NCI-H2029 (cell line): ENCODE measurements around the gene FAM53A.
"Not testable (repeated sequence)": the region's sequence is repeated elsewhere in the genome, so short reads cannot be mapped to it uniquely, and the experiment has no call there.

Experiments
- DNase-seq: peaks from one replicate; lab custom pipeline; 2025; lab: John Stamatoyannopoulos, UW

FAM53A gene

DNA sequence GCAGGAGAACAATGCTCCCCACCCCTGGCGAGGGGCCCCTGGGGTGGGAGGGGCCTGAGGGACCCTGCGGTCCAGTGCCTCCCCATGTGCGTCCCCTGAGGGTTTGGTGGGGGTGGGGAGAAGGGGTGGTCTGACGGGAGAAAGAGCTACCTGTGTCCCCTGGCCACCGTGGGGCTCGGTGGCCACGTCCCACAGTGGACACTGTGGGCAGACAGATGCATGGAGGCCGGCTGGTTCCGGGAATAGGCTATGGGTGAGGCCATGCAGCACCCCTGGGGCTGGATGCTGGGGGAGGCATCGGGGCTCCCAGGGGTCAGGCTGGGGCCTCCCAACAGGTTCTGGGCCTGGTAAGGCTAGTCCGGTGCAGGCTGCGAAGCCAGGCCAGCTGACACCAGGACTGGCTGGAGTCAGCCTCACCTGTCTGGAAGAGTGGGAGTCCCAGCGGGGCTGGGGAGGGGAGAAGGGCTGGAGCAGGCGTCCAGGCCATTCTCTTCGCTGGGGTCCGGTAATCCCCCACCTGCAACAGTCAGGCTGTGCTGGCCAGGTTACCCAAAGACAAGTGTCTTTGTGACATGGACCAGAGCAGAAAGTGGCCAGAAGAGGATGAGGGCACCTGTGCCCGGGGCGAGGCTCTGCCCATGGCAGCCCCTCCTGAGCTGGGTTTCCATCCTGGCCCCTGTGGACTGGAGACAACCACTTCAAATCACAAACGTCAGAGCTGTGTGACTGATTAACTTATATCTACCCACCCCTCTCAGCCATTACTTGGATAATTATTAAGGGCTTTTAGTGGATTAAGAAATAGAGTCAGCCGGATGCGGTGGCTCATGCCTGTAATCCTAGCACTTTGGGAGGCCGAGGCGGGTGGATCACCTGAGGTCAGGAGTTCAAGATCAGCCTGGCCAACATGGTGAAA lies 1.4 kb upstream of the FAM53A start:
- no peak for DNase-seq

DNA sequence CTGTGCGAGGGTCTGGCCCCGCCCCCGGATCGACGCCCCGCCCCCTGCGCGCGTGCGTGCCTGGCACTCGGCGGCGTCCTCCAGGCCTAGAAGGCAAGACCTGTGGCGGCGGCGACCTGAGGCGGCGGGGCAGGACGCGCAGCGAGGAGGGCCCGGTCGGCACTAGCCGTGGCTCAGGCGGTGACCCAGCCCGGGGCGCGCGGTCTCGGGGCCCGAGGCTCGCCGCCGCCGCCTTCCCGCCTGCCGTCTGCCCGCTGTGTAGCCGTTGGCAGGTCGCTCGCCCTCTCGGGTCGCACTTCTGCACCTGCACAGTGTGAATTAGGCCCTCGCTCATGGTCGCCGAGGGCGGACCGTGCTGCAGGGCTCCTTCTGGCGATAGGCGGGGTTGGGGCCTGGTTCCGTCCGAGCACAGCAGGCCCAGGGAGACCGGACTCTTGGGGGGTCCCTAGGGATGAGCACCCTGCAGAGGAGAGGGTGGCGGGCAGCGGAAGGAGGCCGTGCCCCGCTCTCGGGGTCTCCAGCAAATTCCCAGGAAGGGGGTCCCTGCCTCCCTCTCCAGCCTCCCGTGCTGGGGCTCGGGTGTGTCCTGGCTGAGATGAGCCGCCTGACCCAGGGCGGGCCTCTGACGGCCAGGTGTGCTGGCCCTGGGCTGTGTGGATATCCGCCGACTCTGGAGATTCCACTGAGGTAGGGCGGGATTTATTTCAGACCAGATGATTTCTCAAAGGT lies 557 bp upstream of the FAM53A start:
- DNase-seq = no peak

DNA sequence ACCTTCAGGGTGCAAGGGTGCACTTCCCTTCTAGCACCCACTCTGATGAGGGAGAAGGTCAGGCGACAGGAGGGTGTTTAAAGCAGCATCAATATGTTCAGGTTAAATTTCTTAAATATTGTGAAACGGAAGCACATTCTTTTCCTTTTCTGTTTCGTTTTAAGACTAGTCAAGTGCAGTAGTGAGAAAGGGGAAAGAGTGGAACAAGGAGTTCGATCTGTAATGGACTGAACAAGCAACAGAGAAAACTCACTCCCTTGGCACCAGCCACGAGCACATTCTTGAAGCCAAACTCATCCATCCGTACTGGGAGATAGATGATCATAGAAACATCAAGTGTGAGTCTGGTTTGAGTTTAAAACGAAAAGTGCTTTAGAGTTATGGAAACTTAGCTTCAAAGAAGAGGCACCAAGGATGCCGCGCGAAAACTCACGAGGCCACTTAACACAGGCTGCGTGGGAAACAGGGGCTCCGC lies 815 bp downstream of the FAM53A start:
- DNase-seq = no peak

DNA sequence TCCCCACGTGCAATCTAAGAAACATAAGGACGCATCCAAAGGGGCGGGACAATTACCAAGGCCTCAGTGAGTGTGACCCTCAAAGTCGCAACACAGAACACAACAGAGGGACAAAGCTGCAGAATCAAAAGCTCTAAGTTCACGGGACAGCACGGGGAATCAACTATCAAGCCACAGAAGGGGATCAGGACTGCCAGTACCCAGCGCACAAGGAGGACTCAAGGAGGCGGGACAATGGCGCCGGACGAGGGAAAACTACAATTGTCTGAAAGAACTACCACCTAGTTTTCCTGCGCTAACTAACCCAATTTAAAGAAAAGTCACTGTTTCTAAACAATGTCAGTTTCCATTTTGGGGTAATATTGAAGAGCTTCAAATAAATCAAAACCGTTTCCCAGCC lies 1.3 kb downstream of the FAM53A start:
- DNase-seq = no peak

DNA sequence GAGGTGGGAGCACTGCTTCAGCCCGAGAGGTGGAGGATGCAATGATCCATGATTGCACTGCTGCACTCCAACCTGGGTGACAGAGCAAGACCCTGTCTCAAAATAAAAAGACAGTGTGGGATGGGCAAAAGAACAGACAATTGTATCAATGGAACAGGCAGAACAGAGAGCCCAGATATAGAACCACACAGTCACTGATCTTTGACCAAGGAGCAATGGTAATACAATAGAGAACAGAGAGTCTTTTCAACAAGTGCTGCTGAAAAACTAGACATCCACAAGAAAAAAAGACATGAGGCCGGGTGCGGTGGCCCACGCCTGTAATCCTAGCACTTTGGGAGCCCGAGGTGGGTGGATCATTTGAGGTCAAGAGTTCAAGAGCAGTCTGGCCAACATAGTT lies 5.9 kb downstream of the FAM53A start:
- DNase-seq = no peak

DNA sequence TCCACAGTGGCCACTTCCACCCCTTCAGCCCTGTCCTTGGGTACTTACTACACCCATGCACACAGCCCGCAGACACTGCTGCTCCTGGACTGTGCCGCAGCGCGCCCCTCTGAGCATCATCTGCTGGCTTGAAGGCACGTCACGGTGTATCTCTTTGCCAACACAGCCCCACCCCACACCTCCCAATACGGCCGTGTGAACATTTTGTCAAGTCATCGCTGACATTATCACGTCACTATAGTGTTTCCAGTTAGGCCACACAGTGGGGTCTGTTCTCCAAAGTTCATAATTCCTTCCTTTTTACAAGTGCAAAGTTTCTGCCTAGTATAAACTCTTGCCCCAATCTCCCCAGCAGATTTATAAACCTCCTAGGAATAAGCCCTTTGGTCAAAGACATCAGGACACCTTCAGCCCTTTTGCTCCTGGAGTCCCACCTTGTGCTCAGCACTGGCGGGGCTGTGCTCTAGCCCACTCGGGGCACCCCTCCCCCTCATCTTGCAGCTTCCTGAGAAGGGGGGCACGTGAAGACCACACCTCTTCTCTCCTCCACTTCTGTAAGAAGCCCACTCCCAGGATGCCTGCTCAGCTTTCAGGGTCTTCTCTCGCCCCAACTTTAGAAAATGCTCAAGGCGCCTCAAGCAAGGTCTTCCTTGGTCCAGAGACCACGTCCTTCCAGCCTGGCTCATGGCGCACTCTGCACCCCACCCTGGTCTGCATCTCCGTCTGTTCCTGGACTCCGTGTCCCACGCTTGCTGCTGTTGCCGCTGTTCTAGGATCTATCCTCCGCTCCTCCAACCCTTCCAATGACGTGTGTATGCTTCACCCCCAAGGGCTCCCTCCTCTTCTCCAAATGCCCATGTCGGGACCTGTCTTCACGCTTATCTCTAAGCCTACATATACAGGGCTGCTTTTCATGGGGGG lies 7.2 kb downstream of the FAM53A start:
- no peak for DNase-seq

DNA sequence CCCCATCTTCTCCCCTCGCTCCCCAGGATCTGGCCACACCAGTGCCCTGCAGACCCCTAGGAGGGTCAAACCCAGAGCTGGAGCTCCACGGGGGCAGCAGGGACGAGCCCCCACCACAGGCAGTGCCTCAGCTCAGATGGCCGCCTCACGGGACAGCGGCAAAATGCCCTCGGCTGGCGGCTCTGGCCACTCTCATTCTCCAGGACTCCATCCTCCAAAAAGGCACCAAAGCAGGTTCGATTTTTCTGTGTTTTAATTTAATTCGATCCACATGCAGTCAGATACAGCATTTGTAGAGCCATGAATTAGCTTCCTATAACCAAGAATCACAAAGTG lies 8.3 kb downstream of the FAM53A start:
- no peak for DNase-seq

DNA sequence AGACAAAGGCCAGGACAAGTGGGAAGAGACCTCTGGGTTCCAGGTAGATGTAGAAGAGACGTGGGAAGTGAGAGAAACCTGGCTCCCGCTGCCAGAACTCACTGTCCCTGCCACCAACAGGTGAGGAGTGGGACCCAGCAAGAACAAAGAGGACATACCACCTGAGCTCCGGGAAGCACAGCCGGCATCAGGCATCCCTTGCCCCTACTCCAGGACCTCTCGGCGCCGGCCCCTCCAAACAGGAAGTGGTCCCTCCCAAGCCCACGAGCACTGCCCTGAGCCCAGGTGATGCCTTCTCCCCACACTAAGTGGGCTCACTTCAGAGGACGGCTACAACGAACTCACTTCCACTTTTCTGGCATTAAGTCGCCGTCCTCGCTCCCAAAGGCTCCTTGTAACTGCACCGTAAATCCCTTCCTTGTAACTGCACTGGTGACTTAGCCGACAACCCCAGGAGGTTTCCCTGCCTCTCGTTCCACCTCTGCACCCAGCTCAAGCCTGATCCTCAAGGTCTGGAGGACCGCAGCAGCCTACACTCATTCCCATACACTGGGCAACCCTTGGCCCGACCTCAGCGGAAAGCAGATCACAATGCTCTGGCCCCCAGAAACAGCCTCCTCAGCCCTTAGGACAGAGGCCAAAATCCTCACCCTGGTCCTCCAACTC lies 8.8 kb downstream of the FAM53A start:
- no peak for DNase-seq

DNA sequence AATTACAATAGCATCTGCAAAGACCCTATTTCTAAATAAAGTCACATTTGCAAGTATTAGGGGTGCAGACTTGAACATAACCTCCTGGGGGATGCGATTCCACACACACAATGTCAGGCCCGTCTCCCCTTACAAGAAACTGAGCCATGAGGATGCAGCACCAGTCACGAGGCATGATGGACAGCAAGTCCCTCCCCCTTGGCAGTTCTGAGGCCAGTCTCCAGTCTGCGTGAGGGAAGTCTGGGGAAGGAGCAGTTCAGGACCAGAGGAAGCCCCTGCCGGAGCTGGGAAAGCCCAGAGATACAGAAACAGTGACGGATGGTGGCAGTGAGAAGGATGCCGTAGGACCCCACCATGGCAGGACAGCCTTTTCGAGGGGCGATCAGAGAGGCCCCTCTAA lies 9.4 kb downstream of the FAM53A start:
- DNase-seq = no peak

DNA sequence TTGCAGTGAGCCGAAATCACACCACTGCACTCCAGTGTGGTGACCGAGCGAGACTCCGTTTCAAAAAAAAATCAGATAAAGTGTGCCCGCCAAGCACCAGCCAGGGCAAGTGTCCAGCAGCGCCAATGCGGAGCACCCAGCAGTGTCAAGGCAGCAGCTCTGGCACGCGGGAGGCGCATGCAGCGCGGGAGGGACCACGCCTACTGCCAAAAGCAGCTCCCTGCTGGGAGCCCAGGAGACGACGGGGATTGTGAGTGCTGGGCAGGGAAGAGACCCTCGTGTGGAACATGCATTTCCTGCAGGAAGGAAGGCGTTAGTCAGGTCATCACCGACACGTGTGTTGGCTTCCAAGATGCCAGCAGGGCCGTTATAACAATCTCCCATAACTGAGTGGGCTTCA lies 10.4 kb downstream of the FAM53A start:
- no peak for DNase-seq

DNA sequence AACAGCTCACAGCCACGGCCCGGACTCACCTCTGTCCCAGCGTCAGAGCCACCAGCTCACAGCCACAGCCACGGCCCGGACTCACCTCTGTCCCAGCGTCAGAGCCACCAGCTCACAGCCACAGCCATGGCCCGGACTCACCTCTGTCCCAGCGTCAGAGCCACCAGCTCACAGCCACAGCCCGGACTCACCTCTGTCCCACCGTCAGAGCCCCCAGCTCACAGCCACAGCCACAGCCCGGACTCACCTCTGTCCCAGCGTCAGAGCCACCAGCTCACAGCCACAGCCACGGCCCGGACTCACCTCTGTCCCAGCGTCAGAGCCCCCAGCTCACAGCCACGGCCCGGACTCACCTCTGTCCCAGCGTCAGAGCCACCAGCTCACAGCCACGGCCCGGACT lies 13.1 kb downstream of the FAM53A start:
- DNase-seq = not testable (repeated sequence)

DNA sequence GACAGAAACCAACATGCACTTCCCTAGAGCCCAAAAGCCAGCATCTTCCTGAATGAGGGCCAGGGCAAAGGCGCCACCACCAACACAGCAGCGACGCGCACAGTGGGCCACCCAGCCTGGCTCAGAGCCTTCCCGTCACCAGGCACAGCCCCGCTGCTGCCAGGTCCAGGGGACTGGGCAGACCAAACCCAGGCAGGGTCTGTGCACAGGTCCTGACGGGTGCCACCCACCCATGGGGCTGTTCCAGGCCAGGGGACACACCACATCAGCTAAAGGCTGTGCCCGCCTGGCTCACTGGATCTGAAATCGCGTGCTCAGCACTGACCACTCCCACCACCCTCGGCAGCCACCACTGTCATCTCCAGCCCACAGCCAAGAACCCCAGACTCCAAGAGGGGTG lies 13.8 kb downstream of the FAM53A start:
- no peak for DNase-seq

DNA sequence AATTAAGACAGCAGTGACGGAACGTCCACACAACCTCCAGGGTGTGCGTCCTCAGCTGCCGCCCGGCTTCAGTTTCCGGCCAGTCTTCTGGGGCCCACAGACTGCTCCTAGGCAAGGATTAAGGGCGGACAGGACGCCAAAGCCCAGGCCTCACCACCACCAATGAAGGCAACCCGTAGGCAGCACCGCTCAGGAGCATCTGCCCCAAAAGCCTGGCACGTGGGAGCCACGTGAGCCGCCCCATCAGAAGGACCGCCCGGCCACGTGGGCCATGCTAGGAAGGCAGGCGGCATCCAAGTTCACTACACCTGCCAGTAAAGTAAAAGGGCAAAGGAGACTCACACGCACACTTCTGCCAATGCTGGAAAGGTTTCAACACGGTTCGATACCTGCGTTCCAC lies 14.3 kb downstream of the FAM53A start:
- DNase-seq = no peak

DNA sequence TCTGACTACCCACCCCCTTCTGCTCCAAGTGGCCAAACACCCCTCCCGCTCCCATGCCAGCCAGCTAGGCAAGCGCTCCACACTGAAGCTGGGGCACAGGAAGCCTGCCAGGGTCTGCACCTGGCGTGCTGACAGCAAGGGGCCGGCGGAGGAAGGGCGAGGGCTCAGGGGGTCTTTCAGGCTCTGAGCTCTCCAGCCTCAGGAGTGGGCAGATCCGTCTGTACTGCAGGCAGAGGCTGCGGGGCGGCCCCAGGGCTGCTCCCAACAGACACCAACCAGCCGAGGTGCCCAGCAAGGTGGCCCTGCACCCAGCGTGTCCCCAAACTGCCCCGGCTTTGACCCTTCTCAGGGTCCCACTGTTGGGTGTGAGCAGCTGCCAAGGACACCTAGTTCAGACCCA lies 14.8 kb downstream of the FAM53A start:
- DNase-seq = no peak

DNA sequence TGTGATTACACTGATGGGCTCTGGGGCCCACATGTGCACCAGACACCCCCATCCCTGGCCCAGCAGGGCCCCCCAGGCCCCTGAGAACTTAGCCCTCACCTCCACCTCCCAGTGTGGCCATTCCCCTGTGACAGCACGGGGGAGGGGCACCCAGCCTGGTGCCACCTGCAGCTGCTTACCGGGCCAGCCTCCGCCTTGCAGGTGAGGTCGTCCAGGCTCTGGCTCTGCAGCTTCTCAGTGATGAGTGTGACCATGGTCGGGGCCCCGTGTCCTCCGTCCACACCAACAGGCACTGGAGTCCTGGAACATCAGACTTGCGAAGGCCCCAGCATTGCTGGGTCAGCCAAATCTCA lies 15.6 kb downstream of the FAM53A start:
- no peak for DNase-seq

DNA sequence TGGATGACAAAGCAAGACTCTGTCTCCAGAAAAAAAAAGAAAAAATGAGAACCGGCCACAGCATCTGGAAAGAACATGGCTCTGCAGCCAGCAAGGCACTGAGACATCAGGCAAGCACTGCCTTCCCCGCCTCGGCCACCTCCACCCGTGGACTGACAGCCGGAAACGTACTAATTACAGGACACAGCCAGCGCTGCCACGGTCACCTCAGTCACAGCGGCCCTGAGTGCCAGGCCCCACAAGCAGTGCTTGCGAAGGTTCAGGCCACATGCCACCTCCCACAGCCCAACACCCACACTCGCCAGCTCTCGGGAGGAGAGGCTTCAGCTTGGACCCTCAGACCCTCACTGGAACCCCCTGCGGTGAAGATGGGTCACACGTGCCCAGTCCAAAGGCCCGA lies 16.8 kb downstream of the FAM53A start:
- DNase-seq = no peak

DNA sequence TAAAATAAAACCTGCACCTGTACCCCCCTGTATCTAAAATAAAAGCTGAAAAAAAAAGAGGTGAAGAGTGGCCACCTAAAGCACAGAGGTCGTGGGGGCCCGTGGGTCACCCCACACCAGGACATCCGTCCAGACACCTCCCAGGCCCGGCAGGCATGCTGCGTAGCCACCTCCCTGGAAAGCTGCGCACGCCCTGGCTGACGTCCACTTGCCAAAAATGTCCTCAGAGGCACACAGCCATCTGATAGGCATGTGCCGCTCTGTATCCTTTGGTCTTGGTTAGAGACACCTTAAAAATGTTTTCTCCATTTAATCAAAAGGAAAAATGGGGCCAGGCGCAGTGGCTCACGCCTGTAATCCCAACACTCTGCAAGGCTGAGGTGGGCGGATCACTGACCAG lies 17.7 kb downstream of the FAM53A start:
- no peak for DNase-seq

DNA sequence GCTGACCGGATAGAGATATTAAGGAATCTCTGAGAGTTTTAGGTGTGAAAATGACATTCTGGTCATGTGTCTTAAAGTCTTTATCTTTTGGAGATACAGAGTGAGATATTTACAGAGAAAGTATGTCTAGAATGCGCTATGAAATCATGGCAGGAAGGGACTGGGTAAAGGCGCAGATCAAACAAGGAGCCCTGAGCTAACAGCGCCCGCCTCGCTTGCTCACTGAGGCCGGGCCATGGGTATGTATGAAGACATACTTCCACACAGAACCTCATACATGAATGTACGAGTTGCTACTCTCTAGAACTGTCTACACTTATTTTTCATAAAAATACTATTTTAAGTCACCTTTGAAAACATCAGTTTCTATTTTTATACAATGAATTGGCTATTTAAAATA lies 20.0 kb downstream of the FAM53A start:
- DNase-seq = no peak

DNA sequence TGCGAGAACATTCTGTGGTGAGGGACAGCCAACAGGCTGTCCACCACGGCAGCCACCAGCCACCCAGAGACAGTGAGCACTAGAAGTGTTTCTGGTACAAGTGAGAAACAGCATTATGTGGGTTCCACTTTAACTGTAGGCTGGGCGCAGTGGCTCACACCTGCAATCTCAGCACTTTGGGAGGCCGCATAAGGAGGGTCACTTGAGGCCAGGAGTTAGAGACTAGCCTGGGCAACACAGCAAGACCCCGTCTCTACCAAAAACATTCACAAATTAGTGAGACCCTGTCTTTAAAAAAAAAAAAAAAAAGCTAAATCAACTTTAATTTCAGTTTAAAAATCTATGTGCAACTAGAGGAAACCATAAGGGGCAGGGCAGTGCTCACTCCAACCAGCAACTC lies 20.6 kb downstream of the FAM53A start:
- no peak for DNase-seq

DNA sequence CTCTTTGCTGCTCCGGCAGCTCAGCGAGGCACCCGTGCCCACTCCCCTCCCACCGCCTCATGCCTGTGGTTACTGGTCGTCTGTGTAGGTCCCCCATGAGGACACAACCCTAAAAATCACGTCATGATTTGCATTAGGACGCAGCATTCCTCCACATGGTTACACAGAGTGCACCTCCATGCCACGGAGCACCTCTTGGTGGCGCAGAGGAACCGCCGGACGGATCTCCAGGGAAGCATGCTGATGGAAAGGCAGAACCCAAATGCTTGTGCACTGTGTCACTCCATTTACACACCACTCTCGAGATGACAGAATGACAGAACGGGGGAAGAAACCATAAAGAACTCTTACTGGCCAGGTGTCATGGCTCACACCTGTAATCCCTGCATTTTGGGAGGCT lies 22.4 kb downstream of the FAM53A start:
- no peak for DNase-seq

DNA sequence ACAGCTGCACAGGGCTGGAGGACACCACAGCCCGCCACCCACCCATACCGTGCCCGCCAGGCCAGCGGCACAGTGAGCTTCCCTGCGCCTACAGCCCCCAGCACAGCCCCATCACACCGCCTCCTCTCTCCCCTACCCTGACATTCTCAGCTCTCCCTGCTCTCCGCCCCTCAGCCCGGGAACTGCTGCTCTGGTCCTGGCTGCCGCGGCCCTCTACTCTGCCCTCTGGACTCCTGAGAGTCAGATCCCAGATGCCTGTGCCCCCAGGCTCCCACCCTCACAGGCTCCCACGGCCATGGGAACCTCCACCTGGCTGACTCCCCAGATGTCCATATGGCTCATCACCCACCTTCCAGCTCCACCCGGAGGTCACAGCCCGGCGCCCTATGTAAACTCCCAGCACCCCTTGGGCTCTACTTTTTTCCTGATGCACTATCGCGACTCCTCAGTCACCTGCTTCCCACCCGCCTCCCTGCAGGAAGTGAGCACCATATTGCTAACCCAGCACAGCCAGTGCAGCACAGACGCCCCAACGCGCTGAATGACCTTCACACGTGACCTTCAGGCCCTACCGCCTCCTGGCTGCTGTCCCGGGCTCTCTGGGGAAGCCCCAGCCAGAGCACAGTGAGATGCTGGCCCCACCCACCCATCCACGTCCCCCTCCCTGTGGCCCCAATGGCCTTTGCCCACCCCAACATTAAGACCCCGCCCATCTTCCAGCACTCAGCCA lies 23.0 kb downstream of the FAM53A start:
- no peak for DNase-seq
